ENCODE results near the gene ZNF546.

ZNF546 gene

DNA sequence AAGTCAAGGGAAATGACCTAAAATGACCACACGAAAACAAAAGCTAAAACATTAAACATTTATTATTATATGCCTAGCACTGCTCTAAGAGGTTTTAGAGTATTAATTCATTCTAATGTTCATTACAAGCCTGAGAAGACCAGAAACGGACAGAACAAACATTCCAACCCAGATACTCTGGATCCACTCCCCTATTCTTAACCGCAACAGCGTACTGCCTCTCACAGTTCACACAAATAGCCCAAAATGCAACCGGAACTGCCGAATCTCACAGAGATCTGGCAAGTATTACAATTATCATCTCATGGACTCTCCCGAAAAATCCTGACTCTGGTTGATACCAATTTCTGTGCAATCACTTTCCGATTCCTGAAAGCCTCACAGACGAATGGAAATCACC lies 57.8 kb downstream of the ZNF546 start:
- no peak overlapping the region for H3K4me3 ChIP-seq (ENCODE audit: low read depth, low read length)
- in situ Hi-C loops (cut with HindIII; ENCODE audit: low sequenced_read_pairs) = loop anchor here (5.0 kb wide), 1 partner anchor 38 kb away; the partner anchor contains the start of gene ZNF780A
- TF ChIP-seq, protein P1, sequence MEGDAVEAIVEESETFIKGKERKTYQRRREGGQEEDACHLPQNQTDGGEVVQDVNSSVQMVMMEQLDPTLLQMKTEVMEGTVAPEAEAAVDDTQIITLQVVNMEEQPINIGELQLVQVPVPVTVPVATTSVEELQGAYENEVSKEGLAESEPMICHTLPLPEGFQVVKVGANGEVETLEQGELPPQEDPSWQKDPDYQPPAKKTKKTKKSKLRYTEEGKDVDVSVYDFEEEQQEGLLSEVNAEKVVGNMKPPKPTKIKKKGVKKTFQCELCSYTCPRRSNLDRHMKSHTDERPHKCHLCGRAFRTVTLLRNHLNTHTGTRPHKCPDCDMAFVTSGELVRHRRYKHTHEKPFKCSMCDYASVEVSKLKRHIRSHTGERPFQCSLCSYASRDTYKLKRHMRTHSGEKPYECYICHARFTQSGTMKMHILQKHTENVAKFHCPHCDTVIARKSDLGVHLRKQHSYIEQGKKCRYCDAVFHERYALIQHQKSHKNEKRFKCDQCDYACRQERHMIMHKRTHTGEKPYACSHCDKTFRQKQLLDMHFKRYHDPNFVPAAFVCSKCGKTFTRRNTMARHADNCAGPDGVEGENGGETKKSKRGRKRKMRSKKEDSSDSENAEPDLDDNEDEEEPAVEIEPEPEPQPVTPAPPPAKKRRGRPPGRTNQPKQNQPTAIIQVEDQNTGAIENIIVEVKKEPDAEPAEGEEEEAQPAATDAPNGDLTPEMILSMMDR (IDR thresholded peaks at IDR 0.05; ENCODE audit: low read depth, low read length) = no peak
- no peak for DNase-seq (ENCODE audit: low read depth, low spot score)

DNA sequence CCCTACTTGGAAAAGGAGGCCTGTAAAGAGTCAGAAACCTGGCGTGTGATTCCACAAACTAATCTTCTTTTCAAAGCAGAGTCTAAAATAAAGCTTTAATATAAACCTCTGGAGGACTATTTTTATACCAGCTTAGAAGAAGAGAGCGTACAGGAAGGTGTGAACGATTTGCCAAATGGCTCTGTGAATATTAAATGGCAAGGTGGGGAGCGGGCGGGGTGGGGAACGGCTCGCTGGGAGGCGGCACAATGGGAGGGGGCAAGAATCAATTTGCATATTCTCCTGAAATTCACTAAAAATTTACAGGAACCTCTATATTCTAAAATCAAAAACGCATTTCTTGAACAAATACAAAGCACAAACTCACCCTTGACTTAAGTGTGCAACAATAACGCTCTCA lies 58.2 kb downstream of the ZNF546 start:
- peak overlapping the region; percentile 92 for H3K4me3 ChIP-seq (ENCODE audit: low read depth, low read length)
- in situ Hi-C loops (cut with HindIII; ENCODE audit: low sequenced_read_pairs) = loop anchor here (5.0 kb wide), 1 partner anchor 37 kb away; the partner anchor contains the start of gene ZNF780A
- DNase-seq (ENCODE audit: low read depth, low spot score) = no peak
- TF ChIP-seq, protein P1 (IDR thresholded peaks at IDR 0.05; ENCODE audit: low read depth, low read length) = no peak

DNA sequence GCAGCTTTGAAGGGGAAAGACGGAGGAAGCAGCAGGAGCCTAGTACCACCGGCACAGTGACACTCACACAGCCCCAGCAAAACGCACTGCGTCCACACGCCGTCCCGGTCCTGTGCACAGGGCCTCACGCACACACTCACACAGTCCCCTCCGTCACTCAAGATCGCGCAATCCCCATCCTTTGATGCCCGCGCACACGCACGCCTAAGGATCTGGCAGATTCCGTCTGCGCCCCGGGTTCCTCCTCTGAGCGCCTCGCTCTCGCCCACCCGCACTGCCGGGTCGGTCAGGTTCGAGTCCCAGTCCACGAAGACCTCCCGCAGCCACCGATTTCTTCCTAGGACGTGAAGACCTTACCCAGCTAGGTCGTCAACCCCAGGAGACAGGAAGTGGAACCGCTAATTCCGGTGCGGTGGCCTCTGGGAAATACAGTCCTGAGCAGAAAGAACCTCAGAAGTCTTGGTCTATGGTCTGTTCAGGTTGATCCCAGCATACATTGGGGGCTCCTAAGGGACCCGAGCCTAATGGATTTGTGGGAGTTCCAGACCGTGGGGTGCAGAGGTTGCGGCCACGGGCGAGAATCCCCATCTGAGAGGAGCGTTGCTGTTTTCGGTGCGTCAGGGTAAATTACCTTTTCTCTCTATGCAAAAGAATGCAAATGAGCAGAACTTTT lies 59.1 kb downstream of the ZNF546 start, which contains the start of gene ZNF780B:
Gene ZNF780B (minus strand): TSS at position 400 of the 673 bp plus-strand sequence. CDS start 5,899 bp downstream, outside the sequence.
- TF ChIP-seq, protein P1 (IDR thresholded peaks at IDR 0.05; ENCODE audit: low read depth, low read length) = no peak
- peak; percentile 56 for DNase-seq (ENCODE audit: low read depth, low spot score)
- in situ Hi-C loops (cut with HindIII; ENCODE audit: low sequenced_read_pairs) = loop anchor here (5.0 kb wide), 1 partner anchor 36 kb away; the partner anchor contains the start of gene ZNF780A
- peak within 1 kb of the TSS; percentile 92 for H3K4me3 ChIP-seq (ENCODE audit: low read depth, low read length)

DNA sequence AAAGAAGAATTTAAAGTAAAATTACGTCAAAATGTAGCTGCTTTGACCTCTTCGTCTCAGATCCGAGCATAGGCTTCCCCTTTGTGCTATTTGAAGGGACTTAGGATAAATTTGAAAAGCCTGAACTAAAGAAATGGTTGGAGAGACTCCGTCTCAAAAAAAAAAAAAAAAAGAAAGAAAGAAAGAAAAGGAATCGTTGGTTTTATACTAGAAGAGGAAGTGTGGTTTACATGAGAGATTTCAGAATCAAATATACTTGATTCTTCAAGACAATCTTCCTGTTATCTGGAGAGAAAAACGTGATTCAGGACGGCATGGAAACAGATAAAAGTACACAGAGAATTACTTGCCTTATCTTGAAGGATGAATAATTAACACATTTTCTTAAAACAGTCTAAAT lies 59.6 kb downstream of the ZNF546 start:
- no peak for DNase-seq (ENCODE audit: low read depth, low spot score)
- TF ChIP-seq, protein P1 (IDR thresholded peaks at IDR 0.05; ENCODE audit: low read depth, low read length) = no peak
- peak overlapping the region; percentile 92 for H3K4me3 ChIP-seq (ENCODE audit: low read depth, low read length)
- in situ Hi-C loops (cut with HindIII; ENCODE audit: low sequenced_read_pairs) = loop anchor here (5.0 kb wide), 1 partner anchor 36 kb away; the partner anchor contains the start of gene ZNF780A

DNA sequence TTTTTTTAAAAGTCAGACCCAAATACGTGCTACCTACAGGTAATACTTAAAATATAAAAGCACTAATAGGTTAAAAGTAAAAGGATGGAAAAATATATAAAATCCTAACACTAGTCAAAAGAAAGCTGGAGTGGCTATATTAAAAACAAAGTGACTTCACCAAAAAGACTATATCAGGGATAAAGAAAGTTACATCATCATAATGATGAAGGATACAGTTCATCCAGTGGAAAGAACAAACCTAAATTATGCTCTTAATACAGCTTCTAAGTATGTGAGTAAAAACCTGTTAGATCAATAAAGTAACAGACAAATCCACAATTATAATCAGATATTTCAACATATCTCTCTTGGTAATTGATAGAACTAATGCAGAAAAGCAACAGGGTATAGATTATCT lies 60.3 kb downstream of the ZNF546 start:
- TF ChIP-seq, protein P1 (IDR thresholded peaks at IDR 0.05; ENCODE audit: low read depth, low read length) = no peak
- DNase-seq (ENCODE audit: low read depth, low spot score) = no peak
- in situ Hi-C loops (cut with HindIII; ENCODE audit: low sequenced_read_pairs) = loop anchor here (5.0 kb wide), 1 partner anchor 35 kb away; the partner anchor contains the start of gene ZNF780A
- no peak overlapping the region for H3K4me3 ChIP-seq (ENCODE audit: low read depth, low read length)

DNA sequence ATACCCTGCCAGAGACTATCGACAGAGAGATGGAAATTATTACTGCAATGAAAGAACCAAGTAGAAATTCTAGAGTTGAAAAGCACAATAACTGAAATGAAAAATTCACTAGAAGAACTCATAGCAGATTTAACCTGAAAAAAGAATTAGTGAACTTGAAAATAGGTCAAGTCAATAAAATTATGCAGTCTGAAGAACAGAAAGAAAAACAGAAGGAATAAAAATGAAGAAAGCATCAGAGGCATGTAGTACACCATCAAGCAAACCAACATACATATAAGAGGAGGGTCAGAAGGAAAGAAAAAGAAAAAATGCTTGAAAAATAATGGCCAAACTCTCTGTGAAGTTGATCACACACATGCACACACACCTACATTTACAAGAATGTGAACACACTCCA lies 62.8 kb downstream of the ZNF546 start:
- TF ChIP-seq, protein P1 (IDR thresholded peaks at IDR 0.05; ENCODE audit: low read depth, low read length) = no peak
- no peak overlapping the region for H3K4me3 ChIP-seq (ENCODE audit: low read depth, low read length)
- in situ Hi-C loops (cut with HindIII; ENCODE audit: low sequenced_read_pairs) = loop anchor here (5.0 kb wide), 1 partner anchor 33 kb away; the partner anchor contains the start of gene ZNF780A
- DNase-seq (ENCODE audit: low read depth, low spot score) = no peak
